Sciatic nerve (tissue), 2 donors: ENCODE data around the gene HMGXB3. TPM values are rescaled to one million over a fixed set of nuclear protein-coding genes. Genes with fewer than 3 reads are reported as not detected.
A peak's percentile ranks its signal among the peaks of the same experiment; 100 is the strongest.
"Not testable (repeated sequence)": the region's sequence is repeated elsewhere in the genome, so short reads cannot be mapped to it uniquely, and the experiment has no call there.

ENCODE experiments used
- ATAC-seq: fragments of 200-7000 bp; cut with Tn5 transposase; one replicate; pipeline ENCODE4 v1.9.1; 2020; ENCODE audit warnings: mild to moderate bottlenecking, moderate library complexity
- DNase-seq: peaks from one replicate; pipeline ENCODE4 v3.0.0-alpha.2; 2020; ENCODE audit warnings: low spot score
- intact Hi-C: fragments of 100-400 bp; cut with DNase I; formaldehyde crosslinking; loops from one replicate; pipeline ENCODE4 v1.14.2; 2022
- total RNA-seq: library from RNA; stranded (reverse); fragmentation: NEBNext Ultra II Directional; extraction: Animal tissue kit (Norgen Biotek cat#: 25700); gene quantifications from one replicate; pipeline ENCODE4 v1.2.1, GENCODE V29; 2021
- donor health status: DM: no; HTN: no; CAD: no.
- donor health status: DM: no; HTN: no; CAD: no.

The HMGXB3 gene
- total RNA-seq, 1 donor from 2014 or later: 34.6 TPM

GRCh38 chr5:150015415-150015814 is 14.9 kb downstream of the HMGXB3 start:
- intact Hi-C loops: no loop called here
- ATAC-seq (no peak), DNase-seq (no peak)

- intact Hi-C loops: no loop called here
- DNase-seq (no peak), ATAC-seq (no peak)
These were observed 16.0 kb downstream of the HMGXB3 start for GRCh38 chr5:150016537-150016936.

- intact Hi-C loops: no loop called here
- DNase-seq: no peak
These were observed 16.9 kb downstream of the HMGXB3 start for GRCh38 chr5:150017226-150018005.

GRCh38 chr5:150020249-150020648 is 19.7 kb downstream of the HMGXB3 start:
- intact Hi-C loops: no loop called here
- ATAC-seq: no peak

More at GRCh38 chr5:150017226-150018005, 16.9 kb downstream of the HMGXB3 start:
- ATAC-seq: no peak

GRCh38 chr5:150021491-150022157 is 21.1 kb downstream of the HMGXB3 start:
- no peak for ATAC-seq
- DNase-seq: no peak
- intact Hi-C loops: no loop called here

More at GRCh38 chr5:150020249-150020648, 19.7 kb downstream of the HMGXB3 start:
- DNase-seq: no peak

GRCh38 chr5:150022158-150022531 is 21.6 kb downstream of the HMGXB3 start:
- intact Hi-C loops: no loop called here
- peak; percentile 34 for ATAC-seq

GRCh38 chr5:150022681-150023080 is 22.1 kb downstream of the HMGXB3 start:
- DNase-seq (no peak), ATAC-seq (no peak)

More at GRCh38 chr5:150022158-150022531, 21.6 kb downstream of the HMGXB3 start:
- DNase-seq: no peak

GRCh38 chr5:150023136-150023535 is 22.6 kb downstream of the HMGXB3 start:
- intact Hi-C loops: no loop called here
- DNase-seq (no peak), ATAC-seq (no peak)

More at GRCh38 chr5:150022681-150023080, 22.1 kb downstream of the HMGXB3 start:
- intact Hi-C loops: no loop called here

GRCh38 chr5:150024346-150024984 is 23.9 kb downstream of the HMGXB3 start:
- intact Hi-C loops: no loop called here
- no peak for DNase-seq
- no peak for ATAC-seq

GRCh38 chr5:150026682-150027172 is 26.2 kb downstream of the HMGXB3 start:
- ATAC-seq (no peak), DNase-seq (no peak)
- intact Hi-C loops: no loop called here

- DNase-seq, intact Hi-C loops, ATAC-seq: not testable (repeated sequence)
These were observed 27.5 kb downstream of the HMGXB3 start for GRCh38 chr5:150028047-150028446.

- no peak for DNase-seq
- intact Hi-C loops: no loop called here
- no peak for ATAC-seq
These were observed 32.8 kb downstream of the HMGXB3 start for GRCh38 chr5:150033334-150033733.

GRCh38 chr5:150034662-150035061 is 34.1 kb downstream of the HMGXB3 start:
- intact Hi-C loops: no loop called here
- ATAC-seq: peak; percentile 82
- no peak for DNase-seq

- ATAC-seq (no peak), DNase-seq (no peak)
- intact Hi-C loops: no loop called here
These were observed 34.8 kb downstream of the HMGXB3 start for GRCh38 chr5:150035139-150035895.

- intact Hi-C loops: no loop called here
- peak; percentile 53 for ATAC-seq
- DNase-seq: no peak
These were observed 36.0 kb downstream of the HMGXB3 start for GRCh38 chr5:150036513-150036912.

- DNase-seq (no peak), ATAC-seq (no peak)
- intact Hi-C loops: no loop called here
These were observed 38.0 kb downstream of the HMGXB3 start for GRCh38 chr5:150038547-150038946.

- intact Hi-C loops: no loop called here
- DNase-seq (no peak), ATAC-seq (no peak)
These were observed 41.9 kb downstream of the HMGXB3 start for GRCh38 chr5:150042459-150042858.

- no peak for ATAC-seq
- no peak for DNase-seq
- intact Hi-C loops: no loop called here
These were observed 43.3 kb downstream of the HMGXB3 start for GRCh38 chr5:150043657-150044328.

GRCh38 chr5:150044329-150044681 is 43.8 kb downstream of the HMGXB3 start:
- intact Hi-C loops: no loop called here
- ATAC-seq (no peak), DNase-seq (no peak)
